ENCODE data around the gene PIGP.
"Not testable (repeated sequence)": the region's sequence is repeated elsewhere in the genome, so short reads cannot be mapped to it uniquely, and the experiment has no call there.

The PIGP gene

DNA sequence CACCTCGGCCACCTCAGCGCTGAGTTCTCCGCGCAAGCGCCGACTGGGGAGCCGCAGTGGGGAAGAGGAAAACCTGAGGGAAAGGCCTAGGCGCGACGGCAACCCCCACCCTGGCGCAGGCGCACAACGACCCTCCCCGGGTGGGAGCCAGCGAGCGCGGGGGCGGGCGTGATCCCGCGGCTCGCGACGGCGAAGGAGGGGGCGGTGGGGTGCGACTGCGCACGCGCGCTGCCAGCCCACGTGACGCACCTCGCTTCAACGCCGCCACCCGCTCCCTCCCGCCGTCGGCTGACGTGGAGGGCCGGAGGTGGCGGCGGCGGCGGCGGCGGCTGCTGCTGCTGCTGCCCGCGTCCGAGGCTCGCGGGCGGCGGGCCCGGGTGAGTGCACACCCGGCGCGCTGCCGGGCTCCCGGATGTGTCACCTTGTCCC, at the start of gene PIGP, which contains the start of gene TTC3:
Gene PIGP (minus strand): TSS at position 84 of the 429 bp plus-strand sequence. CDS start 556 bp downstream, outside the sequence.
Gene TTC3 (plus strand): TSS at position 267 of the 429 bp plus-strand sequence. CDS start 14,004 bp downstream, outside the sequence.
- DNase-seq (ENCODE audit: low read depth in 2 of 2) = peak; percentile 93 to 97

- no peak for DNase-seq (ENCODE audit: low read depth in 2 of 2)
These were observed 46.7 kb upstream of the PIGP start for GRCh38 chr21:37119421-37120218.

- DNase-seq (ENCODE audit: low read depth in 2 of 2) = no peak
These were observed 45.4 kb upstream of the PIGP start for GRCh38 chr21:37118187-37118826.

GRCh38 chr21:37117204-37117603, 44.3 kb upstream of the PIGP start:
- DNase-seq (ENCODE audit: low read depth in 2 of 2) = no peak

- not testable (repeated sequence) for DNase-seq (ENCODE audit: low read depth in 2 of 2)
These were observed 43.6 kb upstream of the PIGP start for GRCh38 chr21:37116459-37116858.

GRCh38 chr21:37114301-37114700, 41.4 kb upstream of the PIGP start:
- DNase-seq (ENCODE audit: low read depth in 2 of 2) = not testable (repeated sequence)

GRCh38 chr21:37111029-37111428, 38.2 kb upstream of the PIGP start:
- DNase-seq (ENCODE audit: low read depth in 2 of 2) = not testable (repeated sequence)

- no peak for DNase-seq (ENCODE audit: low read depth in 2 of 2)
These were observed 34.1 kb upstream of the PIGP start for GRCh38 chr21:37106998-37107397.

GRCh38 chr21:37102746-37103145, 29.9 kb upstream of the PIGP start:
- DNase-seq (ENCODE audit: low read depth in 2 of 2) = not testable (repeated sequence)

- DNase-seq (ENCODE audit: low read depth in 2 of 2) = no peak
These were observed 28.5 kb upstream of the PIGP start for GRCh38 chr21:37101384-37101783.

DNA sequence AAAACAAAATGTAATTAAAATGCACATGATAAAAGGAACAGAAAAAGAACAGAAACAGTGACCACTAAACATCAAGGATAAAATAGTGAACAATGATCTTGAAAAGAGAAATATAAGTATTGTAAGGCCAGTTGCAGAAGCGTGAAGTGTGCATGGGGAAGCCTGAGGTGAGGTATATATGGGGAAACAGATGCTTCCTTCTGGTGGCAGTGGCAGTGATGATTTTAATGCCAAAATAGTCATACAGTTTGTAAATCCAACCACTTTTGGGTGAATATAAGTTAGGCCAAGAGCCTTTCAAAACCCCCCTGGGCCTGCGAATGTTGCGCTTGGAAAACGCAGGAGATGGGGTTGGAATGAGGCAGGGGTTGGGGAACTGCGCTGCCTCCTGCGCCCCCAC, 27.4 kb upstream of the PIGP start:
- DNase-seq (ENCODE audit: low read depth in 2 of 2) = no peak

- DNase-seq (ENCODE audit: low read depth in 2 of 2) = no peak
These were observed 25.9 kb upstream of the PIGP start for GRCh38 chr21:37098751-37099150.

DNA sequence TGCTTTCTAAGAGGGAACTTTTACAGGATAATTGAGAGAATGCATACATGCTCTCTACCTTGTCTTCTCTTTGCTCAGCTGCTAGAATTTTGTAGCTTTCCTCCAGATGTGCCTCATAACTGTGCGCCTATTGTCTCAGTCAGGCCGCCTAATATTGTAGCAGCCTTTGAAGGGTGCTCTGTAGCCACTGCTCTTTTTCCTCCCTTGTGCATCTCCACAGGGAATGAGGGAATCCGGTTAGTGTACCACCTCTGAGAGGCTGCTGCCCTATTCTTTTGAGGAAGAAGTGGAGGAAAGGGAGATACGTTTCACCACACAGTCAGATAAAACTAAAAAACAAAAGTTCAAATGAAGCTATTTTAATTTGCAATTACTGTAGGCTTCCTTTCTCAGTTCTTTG, 22.9 kb upstream of the PIGP start:
- DNase-seq (ENCODE audit: low read depth in 2 of 2) = no peak

GRCh38 chr21:37093977-37094376, 21.1 kb upstream of the PIGP start:
- no peak for DNase-seq (ENCODE audit: low read depth in 2 of 2)

GRCh38 chr21:37088186-37088735, 15.4 kb upstream of the PIGP start:
- DNase-seq (ENCODE audit: low read depth in 2 of 2) = no peak

GRCh38 chr21:37087188-37087587, 14.3 kb upstream of the PIGP start:
- no peak for DNase-seq (ENCODE audit: low read depth in 2 of 2)

- no peak for DNase-seq (ENCODE audit: low read depth in 2 of 2)
These were observed 12.9 kb upstream of the PIGP start for GRCh38 chr21:37085726-37086125.

GRCh38 chr21:37082856-37083528, 10.1 kb upstream of the PIGP start:
- DNase-seq (ENCODE audit: low read depth in 2 of 2) = no peak

GRCh38 chr21:37082375-37082774, 9.5 kb upstream of the PIGP start:
- no peak for DNase-seq (ENCODE audit: low read depth in 2 of 2)

DNA sequence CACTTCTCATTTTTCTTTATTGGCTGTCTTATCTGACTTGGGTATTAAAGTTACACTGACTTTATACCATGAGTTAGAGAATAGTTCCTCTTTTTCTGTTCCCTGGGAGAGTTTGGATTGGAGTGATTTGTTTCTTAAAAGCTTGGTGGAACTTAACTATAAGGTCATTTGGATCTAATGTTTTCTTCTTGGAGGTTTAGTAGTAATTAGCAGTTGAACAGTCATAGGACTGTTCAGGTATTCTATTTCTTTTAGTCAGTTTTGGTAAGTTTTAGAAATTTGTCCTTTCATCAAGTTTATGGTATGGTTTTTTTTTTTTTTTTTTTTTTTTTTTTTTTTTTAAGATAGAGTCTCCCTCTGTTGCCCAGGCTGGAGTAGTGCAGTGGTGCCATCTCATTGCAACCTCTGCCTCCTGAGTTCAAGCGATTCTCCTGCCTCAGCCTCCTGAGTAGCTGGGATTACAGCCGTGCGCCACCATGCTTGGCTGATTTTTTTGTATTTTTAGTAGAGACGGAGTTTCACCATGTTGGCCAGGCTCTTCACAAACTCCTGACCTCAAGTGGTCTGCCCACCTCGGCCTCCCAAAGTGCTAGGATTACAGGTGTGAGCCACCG, 6.4 kb upstream of the PIGP start:
- no peak for DNase-seq (ENCODE audit: low read depth in 2 of 2)

- no peak for DNase-seq (ENCODE audit: low read depth in 2 of 2)
These were observed 4.5 kb upstream of the PIGP start for GRCh38 chr21:37077403-37077802.

All from activated CD4-positive, alpha-beta T cell treated with anti-CD3 and anti-CD28 coated beads for 24 hours (primary cell).